Panc1 (cell line): ENCODE results near the gene CCBE1. TPM values are rescaled to one million over a fixed set of nuclear protein-coding genes. Genes with fewer than 3 reads are reported as not detected.

ENCODE experiments used
- ATAC-seq: fragments of 200-7000 bp; cut with Tn5 transposase; 2 replicates; pipeline ENCODE4 v1.9.1; 2020; ENCODE audit warnings: mild to moderate bottlenecking, moderate library complexity
- BruUV-seq: library from RNA; stranded (reverse); fragments of 400-500 nt; replicated peaks from 2 replicates; lab custom pipeline; 2021; lab: Mats Ljungman, UMichigan
- CTCF ChIA-PET: fragments of 300-600 bp; sonication (Branson Sonifier 250); formaldehyde crosslinking; loops from one replicate; lab custom pipeline; 2022; ENCODE audit warnings: antibody characterized with exemption; lab: Charles Lee
- POLR2A ChIA-PET: fragments of 300-600 bp; sonication (Branson Sonifier 250); formaldehyde crosslinking; loops from one replicate; lab custom pipeline; 2022; ENCODE audit warnings: antibody characterized with exemption; lab: Charles Lee
- DNase-seq: peaks from one replicate; pipeline ENCODE4 v3.0.0-alpha.2; 2010; ENCODE audit warnings: low read depth, low spot score
- H3K27ac ChIP-seq: 2 replicates; pipeline ENCODE4 v1.5.1; 2011; ENCODE audit warnings: mild to moderate bottlenecking, low read length, inconsistent platforms
- H3K27me3 ChIP-seq: fragments of 200-500 bp; sonication (Bioruptor generic); 2 replicates; pipeline ENCODE4 v1.6.0; 2014; ENCODE audit warnings: low read length, inconsistent platforms; ENCODE audit not compliant: control insufficient read depth, insufficient read depth
- H3K36me3 ChIP-seq: fragments of 200-500 bp; sonication (Bioruptor generic); 2 replicates; pipeline ENCODE4 v1.5.1; 2014; ENCODE audit warnings: inconsistent platforms, mild to moderate bottlenecking, low read length, moderate library complexity; ENCODE audit not compliant: control insufficient read depth, insufficient read depth
- H3K4me1 ChIP-seq: 2 replicates; pipeline ENCODE4 v1.5.1; 2011; ENCODE audit warnings: inconsistent platforms, mild to moderate bottlenecking, low read length, moderate library complexity; ENCODE audit not compliant: control insufficient read depth, insufficient read depth
- H3K4me3 ChIP-seq, 2 experiments: 2 replicates each; pipeline ENCODE4 v1.5.1; 2011 to 2012; ENCODE audit warnings: low read depth in 2 of 2, low read length in 2 of 2, mild to moderate bottlenecking in 2 of 2, inconsistent platforms in 1 of 2, moderate library complexity in 1 of 2
- H3K9me3 ChIP-seq: fragments of 200-500 bp; sonication (Bioruptor generic); 2 replicates; pipeline ENCODE4 v1.5.1; 2014; ENCODE audit warnings: low read depth, mild to moderate bottlenecking, inconsistent platforms, low read length, moderate library complexity; ENCODE audit not compliant: control insufficient read depth, insufficient read depth
- POLR2AphosphoS5 ChIP-seq: IDR thresholded peaks from 2 replicates; pipeline ENCODE4 v1.6.1; 2012; ENCODE audit warnings: mild to moderate bottlenecking, low read depth, low read length, moderate library complexity
- SIN3A ChIP-seq: IDR thresholded peaks from 2 replicates; pipeline ENCODE4 v1.6.1; 2012; ENCODE audit warnings: low read depth, mild to moderate bottlenecking, low read length, moderate library complexity, borderline replicate concordance; ENCODE audit not compliant: insufficient read depth
- TCF7L2 ChIP-seq: IDR thresholded peaks from 2 replicates; pipeline ENCODE4 v1.6.1; 2011; ENCODE audit warnings: mild to moderate bottlenecking, low read depth, low read length, inconsistent platforms
- in situ Hi-C: cut with HindIII; loops from 2 replicates; pipeline ENCODE4 v1.10.0; 2016; ENCODE audit warnings: low sequenced_read_pairs, low pct_unique_long_range_greater_than_20kb
- intact Hi-C: fragments of 100-400 bp; cut with micrococcal nuclease; formaldehyde crosslinking; loops from one replicate; pipeline ENCODE4 v1.10.0; 2022; ENCODE audit not compliant: unreplicated experiment
- total RNA-seq: library from RNA; stranded (reverse); gene quantifications from one replicate; pipeline ENCODE4 v1.2.1, GENCODE V29; 2021; ENCODE audit not compliant: unreplicated experiment
- TF ChIP-seq, protein P1 (sequence below), 2 experiments: IDR thresholded peaks; 2 replicates each; pipeline ENCODE4 v1.6.1; 2011 to 2012; ENCODE audit warnings: low read depth in 2 of 2, control low read depth in 1 of 2, low read length in 1 of 2, mild to moderate bottlenecking in 1 of 2, moderate library complexity in 1 of 2; ENCODE audit not compliant: insufficient read depth in 1 of 2
- TF ChIP-seq, protein P2 (sequence below): fragments of 450-650 bp; IDR thresholded peaks from 2 replicates; pipeline ENCODE4 v1.5.1; 2017; ENCODE audit warnings: mild to moderate bottlenecking

The CCBE1 gene
- total RNA-seq, 1 experiment from 2014 or later: 0.13 TPM

DNA sequence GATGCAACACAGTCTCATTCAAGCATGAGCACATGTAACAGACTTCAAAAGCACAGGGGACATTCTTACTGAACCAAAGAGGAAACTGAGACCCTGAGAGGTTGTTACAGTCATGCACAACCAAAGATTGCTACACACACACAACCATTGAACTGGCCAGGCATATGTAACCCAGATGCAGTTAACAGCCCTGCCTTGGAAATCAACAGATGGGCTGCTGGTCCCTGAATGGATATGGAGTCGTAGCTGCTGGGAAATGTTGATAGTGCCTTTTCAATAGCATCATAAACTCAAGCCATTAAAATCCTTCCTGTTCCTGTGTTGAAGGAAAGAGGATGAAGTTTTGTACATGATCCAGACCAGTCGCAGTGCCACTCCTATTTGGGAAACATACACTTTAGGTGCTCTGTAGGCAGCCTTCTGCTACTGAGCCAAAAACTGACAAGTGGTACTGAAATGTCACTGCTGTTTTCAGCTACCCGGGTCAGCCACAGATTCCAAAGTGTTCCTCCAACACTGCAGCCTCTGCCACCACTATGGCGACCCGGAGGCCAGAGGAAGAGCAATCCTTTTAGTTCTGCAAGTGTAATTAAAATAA is 143.9 kb downstream of the CCBE1 start:
- Histone ChIP-seq H3K9me3 (no peaks in the 10 kb centered on the region), H3K27me3 (no peaks in the 10 kb centered on the region), H3K4me1 (no peaks in the 10 kb centered on the region), H3K36me3 (no peaks in the 10 kb centered on the region), H3K4me3 (no peak overlapping the region), H3K27ac (no peak overlapping the region)
- ATAC-seq (no peak), DNase-seq (no peak)
- in situ Hi-C loops: no loop called here
- no TSS peak for BruUV-seq
- intact Hi-C loops: no loop called here
- POLR2A ChIA-PET: no interaction called here
- CTCF ChIA-PET: no interaction called here
- TF ChIP-seq POLR2AphosphoS5 (no peak), SIN3A (no peak), TCF7L2 (no peak)
- TF ChIP-seq, protein P1, sequence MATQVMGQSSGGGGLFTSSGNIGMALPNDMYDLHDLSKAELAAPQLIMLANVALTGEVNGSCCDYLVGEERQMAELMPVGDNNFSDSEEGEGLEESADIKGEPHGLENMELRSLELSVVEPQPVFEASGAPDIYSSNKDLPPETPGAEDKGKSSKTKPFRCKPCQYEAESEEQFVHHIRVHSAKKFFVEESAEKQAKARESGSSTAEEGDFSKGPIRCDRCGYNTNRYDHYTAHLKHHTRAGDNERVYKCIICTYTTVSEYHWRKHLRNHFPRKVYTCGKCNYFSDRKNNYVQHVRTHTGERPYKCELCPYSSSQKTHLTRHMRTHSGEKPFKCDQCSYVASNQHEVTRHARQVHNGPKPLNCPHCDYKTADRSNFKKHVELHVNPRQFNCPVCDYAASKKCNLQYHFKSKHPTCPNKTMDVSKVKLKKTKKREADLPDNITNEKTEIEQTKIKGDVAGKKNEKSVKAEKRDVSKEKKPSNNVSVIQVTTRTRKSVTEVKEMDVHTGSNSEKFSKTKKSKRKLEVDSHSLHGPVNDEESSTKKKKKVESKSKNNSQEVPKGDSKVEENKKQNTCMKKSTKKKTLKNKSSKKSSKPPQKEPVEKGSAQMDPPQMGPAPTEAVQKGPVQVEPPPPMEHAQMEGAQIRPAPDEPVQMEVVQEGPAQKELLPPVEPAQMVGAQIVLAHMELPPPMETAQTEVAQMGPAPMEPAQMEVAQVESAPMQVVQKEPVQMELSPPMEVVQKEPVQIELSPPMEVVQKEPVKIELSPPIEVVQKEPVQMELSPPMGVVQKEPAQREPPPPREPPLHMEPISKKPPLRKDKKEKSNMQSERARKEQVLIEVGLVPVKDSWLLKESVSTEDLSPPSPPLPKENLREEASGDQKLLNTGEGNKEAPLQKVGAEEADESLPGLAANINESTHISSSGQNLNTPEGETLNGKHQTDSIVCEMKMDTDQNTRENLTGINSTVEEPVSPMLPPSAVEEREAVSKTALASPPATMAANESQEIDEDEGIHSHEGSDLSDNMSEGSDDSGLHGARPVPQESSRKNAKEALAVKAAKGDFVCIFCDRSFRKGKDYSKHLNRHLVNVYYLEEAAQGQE (IDR thresholded peaks at IDR 0.05; ENCODE audit: insufficient read depth in 1 of 2, low read depth in 2 of 2, low read length in 1 of 2): no peak
- TF ChIP-seq, protein P2, sequence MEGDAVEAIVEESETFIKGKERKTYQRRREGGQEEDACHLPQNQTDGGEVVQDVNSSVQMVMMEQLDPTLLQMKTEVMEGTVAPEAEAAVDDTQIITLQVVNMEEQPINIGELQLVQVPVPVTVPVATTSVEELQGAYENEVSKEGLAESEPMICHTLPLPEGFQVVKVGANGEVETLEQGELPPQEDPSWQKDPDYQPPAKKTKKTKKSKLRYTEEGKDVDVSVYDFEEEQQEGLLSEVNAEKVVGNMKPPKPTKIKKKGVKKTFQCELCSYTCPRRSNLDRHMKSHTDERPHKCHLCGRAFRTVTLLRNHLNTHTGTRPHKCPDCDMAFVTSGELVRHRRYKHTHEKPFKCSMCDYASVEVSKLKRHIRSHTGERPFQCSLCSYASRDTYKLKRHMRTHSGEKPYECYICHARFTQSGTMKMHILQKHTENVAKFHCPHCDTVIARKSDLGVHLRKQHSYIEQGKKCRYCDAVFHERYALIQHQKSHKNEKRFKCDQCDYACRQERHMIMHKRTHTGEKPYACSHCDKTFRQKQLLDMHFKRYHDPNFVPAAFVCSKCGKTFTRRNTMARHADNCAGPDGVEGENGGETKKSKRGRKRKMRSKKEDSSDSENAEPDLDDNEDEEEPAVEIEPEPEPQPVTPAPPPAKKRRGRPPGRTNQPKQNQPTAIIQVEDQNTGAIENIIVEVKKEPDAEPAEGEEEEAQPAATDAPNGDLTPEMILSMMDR: no peak

DNA sequence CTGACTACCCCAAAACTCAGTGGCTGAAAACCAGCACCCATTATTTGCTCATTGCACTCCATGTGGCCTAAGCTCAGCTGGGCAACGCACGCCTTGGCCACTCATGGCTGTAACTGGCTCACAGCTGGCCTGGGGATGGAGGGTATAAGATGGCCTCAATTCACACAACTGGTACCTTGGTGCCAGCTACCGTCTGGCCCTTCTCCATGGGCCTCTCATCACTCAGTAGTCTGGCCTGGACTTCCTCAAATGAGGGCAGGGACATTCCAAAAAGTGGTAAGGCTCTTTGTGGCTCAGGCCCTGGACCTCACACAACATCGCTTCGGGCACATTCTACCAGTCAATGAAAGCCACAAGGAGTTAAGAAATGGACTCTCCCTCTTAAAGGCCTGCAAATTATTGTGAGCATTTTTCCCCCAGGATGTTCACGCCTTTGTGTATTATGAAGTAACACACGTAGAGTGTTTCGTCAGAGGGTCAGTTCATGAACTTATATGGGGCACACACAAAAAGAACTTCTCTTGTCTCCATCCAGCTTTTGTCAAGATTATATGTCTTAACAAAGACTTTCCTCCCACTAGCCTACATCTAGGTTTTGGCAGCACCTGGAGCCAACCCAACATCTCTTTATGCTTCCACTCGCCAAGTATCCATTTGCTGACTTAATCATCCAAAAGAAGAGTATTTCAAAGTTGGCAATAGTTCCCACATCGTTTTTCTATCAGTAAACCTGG is 145.2 kb downstream of the CCBE1 start:
- H3K9me3 ChIP-seq: no peaks in the 10 kb centered on the region
- POLR2A ChIA-PET: no interaction called here
- H3K4me3 ChIP-seq: no peak overlapping the region
- H3K27ac ChIP-seq: no peak overlapping the region
- intact Hi-C loops (no loop called here), in situ Hi-C loops (no loop called here)
- no TSS peak for BruUV-seq
- no peak for TF ChIP-seq SIN3A
- TF ChIP-seq, protein P1 (IDR thresholded peaks at IDR 0.05; ENCODE audit: insufficient read depth in 1 of 2, low read depth in 2 of 2, low read length in 1 of 2): no peak
- no peaks in the 10 kb centered on the region for H3K36me3 ChIP-seq
- no peaks in the 10 kb centered on the region for H3K4me1 ChIP-seq
- CTCF ChIA-PET: no interaction called here
- DNase-seq (no peak), ATAC-seq (no peak)
- H3K27me3 ChIP-seq: no peaks in the 10 kb centered on the region
